HepG2 (cell line): ENCODE results near the gene LRRC73. TPM values are rescaled to one million over a fixed set of nuclear protein-coding genes. Genes with fewer than 3 reads are reported as not detected.

ENCODE experiments used
- AHR ChIP-seq: IDR thresholded peaks from 2 replicates; pipeline ENCODE4 v1.6.1; 2018; ENCODE audit warnings: missing genetic modification reagents, missing compliant biosample characterization
- HOXA3 ChIP-seq: sonication (generic); formaldehyde crosslinking; IDR thresholded peaks from 2 replicates; pipeline ENCODE4 v1.5.0; 2020; ENCODE audit warnings: missing genetic modification reagents
- KDM4B ChIP-seq: sonication (generic); formaldehyde crosslinking; IDR thresholded peaks from 2 replicates; pipeline ENCODE4 v1.4.0; 2020; ENCODE audit warnings: missing genetic modification reagents
- MED1 ChIP-seq: sonication (generic); formaldehyde crosslinking; IDR thresholded peaks from 2 replicates; pipeline ENCODE4 v1.4.0; 2020; ENCODE audit warnings: missing genetic modification reagents
- MIXL1 ChIP-seq: IDR thresholded peaks from 2 replicates; pipeline ENCODE4 v1.6.1; 2016
- MTA1 ChIP-seq: sonication (generic); formaldehyde crosslinking; IDR thresholded peaks from 2 replicates; pipeline ENCODE4 v1.4.0; 2020; ENCODE audit warnings: missing genetic modification reagents, mild to moderate bottlenecking, borderline replicate concordance
- MXD4 ChIP-seq: IDR thresholded peaks from 2 replicates; pipeline ENCODE4 v1.6.1; 2016; ENCODE audit warnings: mild to moderate bottlenecking, missing biosample characterization, missing genetic modification reagents
- NR2F6 ChIP-seq, 2 experiments: IDR thresholded peaks; 2 replicates each; pipeline ENCODE4 v1.6.1; 2016; ENCODE audit warnings: antibody characterized with exemption in 1 of 2, mild to moderate bottlenecking in 1 of 2
- PHF20 ChIP-seq: sonication (generic); formaldehyde crosslinking; IDR thresholded peaks from 2 replicates; pipeline ENCODE4 v1.5.0; 2020; ENCODE audit warnings: mild to moderate bottlenecking, missing genetic modification reagents
- PHF5A ChIP-seq: IDR thresholded peaks from one replicate; pipeline ENCODE4 v1.6.1; 2018; ENCODE audit warnings: low read depth, missing genetic modification reagents; ENCODE audit not compliant: unreplicated experiment
- RELA ChIP-seq: sonication (generic); formaldehyde crosslinking; IDR thresholded peaks from 2 replicates; pipeline ENCODE4 v1.4.0; 2020; ENCODE audit warnings: missing genetic modification reagents
- SOX5 ChIP-seq: IDR thresholded peaks from 2 replicates; pipeline ENCODE4 v1.6.1; 2016; ENCODE audit warnings: borderline replicate concordance
- TARDBP ChIP-seq: sonication (generic); formaldehyde crosslinking; IDR thresholded peaks from 2 replicates; pipeline ENCODE4 v1.8.0; 2022; ENCODE audit warnings: mild to moderate bottlenecking, missing genetic modification reagents
- TBX3 ChIP-seq: fragments of 450-650 bp; IDR thresholded peaks from 2 replicates; pipeline ENCODE4 v1.6.1; 2017; ENCODE audit warnings: antibody characterized with exemption, mild to moderate bottlenecking, inconsistent platforms, borderline replicate concordance
- XRCC5 ChIP-seq: fragments of 200-400 bp; formaldehyde crosslinking; optimal IDR thresholded peaks from 2 replicates; pipeline ENCODE3; 2017; ENCODE audit warnings: mild to moderate bottlenecking, low read length
- ZSCAN20 ChIP-seq: sonication (generic); formaldehyde crosslinking; IDR thresholded peaks from 2 replicates; pipeline ENCODE4 v1.4.0; 2020; ENCODE audit warnings: missing genetic modification reagents, mild to moderate bottlenecking, borderline replicate concordance
- ZSCAN29 ChIP-seq: sonication (generic); formaldehyde crosslinking; conservative IDR thresholded peaks from 2 replicates; pipeline ENCODE4 v1.4.0; 2020; ENCODE audit warnings: mild to moderate bottlenecking, missing genetic modification reagents
- polyA plus RNA-seq, 8 experiments: library from polyadenylated mRNA; depleted of rRNA in 3 of 8; stranded (reverse) in 7 of 8; unstranded in 1 of 8; fragments of >200 nt; fragmentation: Illumina TruSeq in 4 of 8; extraction: Trizol in 4 of 8; gene quantifications; 2 replicates each; pipeline versions ENCODE4 v1.2.1 to v1.2.3, GENCODE V29; 2011 to 2016; ENCODE audit warnings: low read depth in 4 of 8, missing spikeins in 1 of 8, mixed read lengths in 1 of 8; ENCODE audit not compliant: insufficient read depth in 1 of 8
- total RNA-seq, 5 experiments: library from RNA; depleted of rRNA; stranded (reverse); fragments of >200 nt; fragmentation: Illumina TruSeq; extraction: Trizol; gene quantifications; 2 replicates each; pipeline ENCODE4 v1.2.3, GENCODE V29; 2016; ENCODE audit warnings: low read depth in 1 of 5
- TF ChIP-seq, protein P1 (sequence below): sonication (generic); formaldehyde crosslinking; IDR thresholded peaks from 2 replicates; pipeline ENCODE4 v1.4.0; 2020; ENCODE audit warnings: missing genetic modification reagents
- TF ChIP-seq, protein P2 (sequence below): sonication (generic); formaldehyde crosslinking; conservative IDR thresholded peaks from 2 replicates; pipeline ENCODE4 v1.4.0; 2020; ENCODE audit warnings: missing genetic modification reagents
- TF ChIP-seq, protein P3 (sequence below): IDR thresholded peaks from 2 replicates; pipeline ENCODE4 v1.6.1; 2016; ENCODE audit warnings: low read depth, control low read depth
- TF ChIP-seq, protein P4 (sequence below): IDR thresholded peaks from 2 replicates; pipeline ENCODE4 v1.6.1; 2016; ENCODE audit warnings: mild to moderate bottlenecking, missing biosample characterization, missing genetic modification reagents
- TF ChIP-seq, protein P5 (sequence below): sonication (generic); formaldehyde crosslinking; IDR thresholded peaks from 2 replicates; pipeline ENCODE4 v1.5.1; 2020; ENCODE audit warnings: mild to moderate bottlenecking, moderate library complexity, missing genetic modification reagents
- TF ChIP-seq, protein P6 (sequence below): sonication (generic); formaldehyde crosslinking; IDR thresholded peaks from 2 replicates; pipeline ENCODE4 v1.5.0; 2020; ENCODE audit warnings: mild to moderate bottlenecking, missing genetic modification reagents

Gene LRRC73
- total and polyA plus RNA-seq, 2 of the 13 experiments (the other 11 are each of a cell fraction or from before 2014, with no cell fraction given), result 0.11 to 0.12 TPM

DNA sequence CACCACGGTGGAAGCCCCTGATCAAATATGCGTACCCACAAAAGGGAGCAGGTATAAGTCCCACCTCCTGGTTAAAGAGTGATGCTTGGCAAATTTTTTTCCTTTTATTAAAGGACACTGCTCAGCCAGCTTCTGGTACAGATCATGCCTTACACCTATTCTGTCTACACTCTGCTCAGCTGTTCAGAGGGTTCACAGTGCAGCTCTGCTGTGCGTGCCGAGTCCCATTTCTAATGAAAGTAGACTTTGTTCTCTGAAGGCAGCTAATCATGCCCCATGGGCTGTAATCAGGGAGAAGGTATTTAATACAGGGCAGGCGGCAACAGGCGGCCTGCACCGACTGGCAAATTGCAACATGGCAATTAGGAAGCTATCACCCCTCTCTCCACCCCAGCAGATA, 16.3 kb downstream of the LRRC73 start (continued):
- TF ChIP-seq, protein P1, sequence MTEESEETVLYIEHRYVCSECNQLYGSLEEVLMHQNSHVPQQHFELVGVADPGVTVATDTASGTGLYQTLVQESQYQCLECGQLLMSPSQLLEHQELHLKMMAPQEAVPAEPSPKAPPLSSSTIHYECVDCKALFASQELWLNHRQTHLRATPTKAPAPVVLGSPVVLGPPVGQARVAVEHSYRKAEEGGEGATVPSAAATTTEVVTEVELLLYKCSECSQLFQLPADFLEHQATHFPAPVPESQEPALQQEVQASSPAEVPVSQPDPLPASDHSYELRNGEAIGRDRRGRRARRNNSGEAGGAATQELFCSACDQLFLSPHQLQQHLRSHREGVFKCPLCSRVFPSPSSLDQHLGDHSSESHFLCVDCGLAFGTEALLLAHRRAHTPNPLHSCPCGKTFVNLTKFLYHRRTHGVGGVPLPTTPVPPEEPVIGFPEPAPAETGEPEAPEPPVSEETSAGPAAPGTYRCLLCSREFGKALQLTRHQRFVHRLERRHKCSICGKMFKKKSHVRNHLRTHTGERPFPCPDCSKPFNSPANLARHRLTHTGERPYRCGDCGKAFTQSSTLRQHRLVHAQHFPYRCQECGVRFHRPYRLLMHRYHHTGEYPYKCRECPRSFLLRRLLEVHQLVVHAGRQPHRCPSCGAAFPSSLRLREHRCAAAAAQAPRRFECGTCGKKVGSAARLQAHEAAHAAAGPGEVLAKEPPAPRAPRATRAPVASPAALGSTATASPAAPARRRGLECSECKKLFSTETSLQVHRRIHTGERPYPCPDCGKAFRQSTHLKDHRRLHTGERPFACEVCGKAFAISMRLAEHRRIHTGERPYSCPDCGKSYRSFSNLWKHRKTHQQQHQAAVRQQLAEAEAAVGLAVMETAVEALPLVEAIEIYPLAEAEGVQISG, result peak; percentile 62
- TF ChIP-seq, protein P2, sequence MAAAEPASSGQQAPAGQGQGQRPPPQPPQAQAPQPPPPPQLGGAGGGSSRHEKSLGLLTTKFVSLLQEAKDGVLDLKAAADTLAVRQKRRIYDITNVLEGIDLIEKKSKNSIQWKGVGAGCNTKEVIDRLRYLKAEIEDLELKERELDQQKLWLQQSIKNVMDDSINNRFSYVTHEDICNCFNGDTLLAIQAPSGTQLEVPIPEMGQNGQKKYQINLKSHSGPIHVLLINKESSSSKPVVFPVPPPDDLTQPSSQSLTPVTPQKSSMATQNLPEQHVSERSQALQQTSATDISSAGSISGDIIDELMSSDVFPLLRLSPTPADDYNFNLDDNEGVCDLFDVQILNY (CRISPR knock-in tag), result no peak
- TF ChIP-seq, protein P3, sequence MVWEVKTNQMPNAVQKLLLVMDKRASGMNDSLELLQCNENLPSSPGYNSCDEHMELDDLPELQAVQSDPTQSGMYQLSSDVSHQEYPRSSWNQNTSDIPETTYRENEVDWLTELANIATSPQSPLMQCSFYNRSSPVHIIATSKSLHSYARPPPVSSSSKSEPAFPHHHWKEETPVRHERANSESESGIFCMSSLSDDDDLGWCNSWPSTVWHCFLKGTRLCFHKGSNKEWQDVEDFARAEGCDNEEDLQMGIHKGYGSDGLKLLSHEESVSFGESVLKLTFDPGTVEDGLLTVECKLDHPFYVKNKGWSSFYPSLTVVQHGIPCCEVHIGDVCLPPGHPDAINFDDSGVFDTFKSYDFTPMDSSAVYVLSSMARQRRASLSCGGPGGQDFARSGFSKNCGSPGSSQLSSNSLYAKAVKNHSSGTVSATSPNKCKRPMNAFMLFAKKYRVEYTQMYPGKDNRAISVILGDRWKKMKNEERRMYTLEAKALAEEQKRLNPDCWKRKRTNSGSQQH, result no peak
- TF ChIP-seq ZSCAN20 (CRISPR knock-in tag) (peak; percentile 98), RELA (CRISPR knock-in tag) (no peak), MED1 (CRISPR knock-in tag) (peak; percentile 50; the same call in 1 of the 2 replicates), MTA1 (CRISPR knock-in tag) (no peak), ZSCAN29 (peak; percentile 76; the same call in 1 of the 2 replicates), XRCC5 (peak; percentile 70), MXD4 (CRISPR knock-in tag) (0 out of 2 replicates have a peak, but pooled peaks have one; percentile 36), PHF5A (CRISPR knock-in tag) (peak; percentile 69), PHF20 (no peak), AHR (CRISPR knock-in tag) (no peak), KDM4B (CRISPR knock-in tag) (no peak), SOX5 (CRISPR knock-in tag) (peak; percentile 55; the same call in 1 of the 2 replicates), NR2F6 (IDR thresholded peaks at IDR 0.05) (no peak; the same call in 1 of the 2 replicates), NR2F6 (CRISPR knock-in tag; IDR thresholded peaks at IDR 0.05) (peak; percentile 39; the same call in 1 of the 2 replicates), MIXL1 (peak; percentile 80), TARDBP (peak; percentile 54; the same call in 1 of the 2 replicates), HOXA3 (CRISPR knock-in tag) (peak; percentile 56; the same call in 1 of the 2 replicates), TBX3 (peak; percentile 80; the same call in 1 of the 2 replicates)
- TF ChIP-seq, protein P4, sequence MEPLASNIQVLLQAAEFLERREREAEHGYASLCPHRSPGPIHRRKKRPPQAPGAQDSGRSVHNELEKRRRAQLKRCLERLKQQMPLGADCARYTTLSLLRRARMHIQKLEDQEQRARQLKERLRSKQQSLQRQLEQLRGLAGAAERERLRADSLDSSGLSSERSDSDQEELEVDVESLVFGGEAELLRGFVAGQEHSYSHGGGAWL (CRISPR knock-in tag), result 0 out of 2 replicates have a peak, but pooled peaks have one; percentile 34
- TF ChIP-seq, protein P5, sequence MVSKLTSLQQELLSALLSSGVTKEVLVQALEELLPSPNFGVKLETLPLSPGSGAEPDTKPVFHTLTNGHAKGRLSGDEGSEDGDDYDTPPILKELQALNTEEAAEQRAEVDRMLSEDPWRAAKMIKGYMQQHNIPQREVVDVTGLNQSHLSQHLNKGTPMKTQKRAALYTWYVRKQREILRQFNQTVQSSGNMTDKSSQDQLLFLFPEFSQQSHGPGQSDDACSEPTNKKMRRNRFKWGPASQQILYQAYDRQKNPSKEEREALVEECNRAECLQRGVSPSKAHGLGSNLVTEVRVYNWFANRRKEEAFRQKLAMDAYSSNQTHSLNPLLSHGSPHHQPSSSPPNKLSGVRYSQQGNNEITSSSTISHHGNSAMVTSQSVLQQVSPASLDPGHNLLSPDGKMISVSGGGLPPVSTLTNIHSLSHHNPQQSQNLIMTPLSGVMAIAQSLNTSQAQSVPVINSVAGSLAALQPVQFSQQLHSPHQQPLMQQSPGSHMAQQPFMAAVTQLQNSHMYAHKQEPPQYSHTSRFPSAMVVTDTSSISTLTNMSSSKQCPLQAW, result peak; percentile 36; the same call in 1 of the 2 replicates
- TF ChIP-seq, protein P6, sequence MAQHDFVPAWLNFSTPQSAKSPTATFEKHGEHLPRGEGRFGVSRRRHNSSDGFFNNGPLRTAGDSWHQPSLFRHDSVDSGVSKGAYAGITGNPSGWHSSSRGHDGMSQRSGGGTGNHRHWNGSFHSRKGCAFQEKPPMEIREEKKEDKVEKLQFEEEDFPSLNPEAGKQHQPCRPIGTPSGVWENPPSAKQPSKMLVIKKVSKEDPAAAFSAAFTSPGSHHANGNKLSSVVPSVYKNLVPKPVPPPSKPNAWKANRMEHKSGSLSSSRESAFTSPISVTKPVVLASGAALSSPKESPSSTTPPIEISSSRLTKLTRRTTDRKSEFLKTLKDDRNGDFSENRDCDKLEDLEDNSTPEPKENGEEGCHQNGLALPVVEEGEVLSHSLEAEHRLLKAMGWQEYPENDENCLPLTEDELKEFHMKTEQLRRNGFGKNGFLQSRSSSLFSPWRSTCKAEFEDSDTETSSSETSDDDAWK (CRISPR knock-in tag), result no peak
